Fibroblast of lung (primary cell): Measurements from ENCODE around the gene ANKMY1. TPM values are rescaled to one million over a fixed set of nuclear protein-coding genes. Genes with fewer than 3 reads are reported as not detected.

ENCODE experiments used
- DNase-seq, 2 donors: peaks; one replicate each; pipeline versions ENCODE4 v3.0.0 to v3.0.0-alpha.2; 2010; ENCODE audit warnings: low read depth in 2 of 2
- H2AFZ ChIP-seq: 2 replicates; pipeline ENCODE4 v1.5.1; 2012; ENCODE audit warnings: low read length, control low read depth, inconsistent platforms
- H3K27ac ChIP-seq: 2 replicates; pipeline ENCODE4 v1.5.1; 2011; ENCODE audit warnings: low read length, control low read depth; ENCODE audit not compliant: insufficient read depth
- H3K27me3 ChIP-seq: 2 replicates; pipeline ENCODE4 v1.5.1; 2011; ENCODE audit warnings: mild to moderate bottlenecking, low read length; ENCODE audit not compliant: control insufficient read depth, insufficient read depth
- H3K36me3 ChIP-seq: 2 replicates; pipeline ENCODE4 v1.5.1; 2011; ENCODE audit warnings: low read length; ENCODE audit not compliant: control insufficient read depth, insufficient read depth
- H3K4me1 ChIP-seq: 2 replicates; pipeline ENCODE4 v1.5.1; 2011; ENCODE audit warnings: low read length; ENCODE audit not compliant: control insufficient read depth, insufficient read depth; ENCODE audit errors: extremely low read depth
- H3K4me2 ChIP-seq: 2 replicates; pipeline ENCODE4 v1.5.1; 2011; ENCODE audit warnings: low read length, control low read depth; ENCODE audit not compliant: insufficient read depth; ENCODE audit errors: extremely low read depth
- H3K4me3 ChIP-seq, 4 experiments: fragments of 200-600 bp in 1 of 4; sonication (generic) in 1 of 4; replicated peaks in 1 of 4; 2 replicates each; pipeline ENCODE4 v1.5.1; 2011 to 2016; ENCODE audit warnings: low read length in 4 of 4, low read depth in 3 of 4, mild to moderate bottlenecking in 3 of 4, control low read depth in 2 of 4, inconsistent platforms in 1 of 4, mixed read lengths in 1 of 4; ENCODE audit not compliant: insufficient read depth in 1 of 4; ENCODE audit errors: control extremely low read depth in 1 of 4
- H3K79me2 ChIP-seq: 2 replicates; pipeline ENCODE4 v1.5.1; 2012; ENCODE audit warnings: mild to moderate bottlenecking, low read length, inconsistent platforms; ENCODE audit not compliant: control insufficient read depth, insufficient read depth
- H3K9ac ChIP-seq: 2 replicates; pipeline ENCODE4 v1.5.1; 2011; ENCODE audit warnings: mild to moderate bottlenecking, low read length, control low read depth; ENCODE audit not compliant: insufficient read depth
- H3K9me3 ChIP-seq: 2 replicates; pipeline ENCODE4 v1.5.1; 2012; ENCODE audit warnings: low read depth, low read length; ENCODE audit not compliant: control insufficient read depth, insufficient read depth
- H4K20me1 ChIP-seq: 2 replicates; pipeline ENCODE4 v1.5.1; 2011; ENCODE audit warnings: low read length; ENCODE audit not compliant: control insufficient read depth, insufficient read depth; ENCODE audit errors: extremely low read depth
- CTCF ChIP-seq, 2 donors: IDR thresholded peaks in 1 of 2; conservative IDR thresholded peaks in 1 of 2; 1 replicate in 1 of 2; 2 replicates in 1 of 2; pipeline ENCODE4 v1.5.1; 2011 to 2012; ENCODE audit warnings: low read length in 2 of 2, control low read depth in 1 of 2, inconsistent platforms in 1 of 2, low read depth in 1 of 2, mild to moderate bottlenecking in 1 of 2
- EZH2 ChIP-seq: IDR thresholded peaks from 2 replicates; pipeline ENCODE4 v1.5.1; 2012; ENCODE audit warnings: low read length, control low read depth, mild to moderate bottlenecking; ENCODE audit errors: missing control alignments
- polyA plus RNA-seq, 2 donors: library from polyadenylated mRNA; depleted of rRNA in 1 of 2; stranded (reverse) in 1 of 2; unstranded in 1 of 2; fragments of >200 nt; gene quantifications; 2 replicates each; pipeline ENCODE4 v1.2.1, GENCODE V29; 2011 to 2012; ENCODE audit warnings: missing spikeins in 1 of 2
- total RNA-seq: library from RNA; depleted of rRNA; stranded (reverse); fragments of >200 nt; gene quantifications from 2 replicates; pipeline ENCODE4 v1.2.1, GENCODE V29; 2014

ANKMY1 gene
- total and polyA plus RNA-seq, 2 donors (not counting 1 experiment from before 2014, with no cell fraction given): 2.8 to 7.4 TPM

- peaks cover 19% of the 10 kb centered on the region for H3K4me1 ChIP-seq
- peaks cover 20% of the 10 kb centered on the region for H3K79me2 ChIP-seq
- TF ChIP-seq EZH2 (no peak), CTCF (conservative IDR thresholded peaks at IDR 0.05 in 1 of 2, IDR thresholded peaks at IDR 0.05 in 1 of 2; ENCODE audit: low read depth in 1 of 2, low read length in 2 of 2) (no peak)
- H3K36me3 ChIP-seq: no peaks in the 10 kb centered on the region
- H3K9me3 ChIP-seq: no peaks in the 10 kb centered on the region
- H3K4me2 ChIP-seq: peak overlapping the region; percentile 52
- no peak for DNase-seq
- H3K27me3 ChIP-seq: no peaks in the 10 kb centered on the region
- peak overlapping the region; percentile 0 for H3K9ac ChIP-seq
- H4K20me1 ChIP-seq: no peaks in the 10 kb centered on the region
- H2AFZ ChIP-seq: no peak overlapping the region
- H3K4me3 ChIP-seq: peak overlapping the region in 1 of 4 experiments; percentile 22
- peak overlapping the region; percentile 88 for H3K27ac ChIP-seq
Observed at GRCh38 chr2:240432820-240433801, 124.7 kb downstream of the ANKMY1 start.

GRCh38 chr2:240432430-240432819 lies 125.4 kb downstream of the ANKMY1 start:
- Histone ChIP-seq H4K20me1 (no peaks in the 10 kb centered on the region), H3K36me3 (no peaks in the 10 kb centered on the region), H3K4me3 (no peak overlapping the region), H3K4me2 (no peak overlapping the region), H3K27me3 (no peaks in the 10 kb centered on the region), H3K27ac (no peak overlapping the region), H2AFZ (no peak overlapping the region), H3K9ac (no peak overlapping the region), H3K4me1 (peaks cover 12% of the 10 kb centered on the region), H3K9me3 (no peaks in the 10 kb centered on the region), H3K79me2 (peaks cover 13% of the 10 kb centered on the region)
- no peak for DNase-seq
- TF ChIP-seq EZH2: no peak
- no peak for TF ChIP-seq CTCF (conservative IDR thresholded peaks at IDR 0.05 in 1 of 2, IDR thresholded peaks at IDR 0.05 in 1 of 2; ENCODE audit: low read depth in 1 of 2, low read length in 2 of 2)

- H3K9me3 ChIP-seq: no peaks in the 10 kb centered on the region
- no peak for TF ChIP-seq CTCF (conservative IDR thresholded peaks at IDR 0.05 in 1 of 2, IDR thresholded peaks at IDR 0.05 in 1 of 2; ENCODE audit: low read depth in 1 of 2, low read length in 2 of 2)
- TF ChIP-seq EZH2: no peak
- no peaks in the 10 kb centered on the region for H3K36me3 ChIP-seq
- H3K4me2 ChIP-seq: no peak overlapping the region
- no peaks in the 10 kb centered on the region for H3K27me3 ChIP-seq
- H3K27ac ChIP-seq: no peak overlapping the region
- H3K9ac ChIP-seq: no peak overlapping the region
- no peak for DNase-seq
- peaks cover 7% of the 10 kb centered on the region for H3K79me2 ChIP-seq
- H3K4me3 ChIP-seq: no peak overlapping the region
- no peak overlapping the region for H2AFZ ChIP-seq
- H4K20me1 ChIP-seq: no peaks in the 10 kb centered on the region
- peaks cover 9% of the 10 kb centered on the region for H3K4me1 ChIP-seq
Observed at GRCh38 chr2:240431661-240432424, 125.9 kb downstream of the ANKMY1 start.
